ENCODE measurements around the gene AP2B1.

Gene AP2B1

GRCh38 chr17:35728551-35728950 lies 141.4 kb downstream of the AP2B1 start:
- no peak overlapping the region for H3K27ac ChIP-seq
- TF ChIP-seq CTCF (conservative IDR thresholded peaks at IDR 0.05), result no peak
- no peak for TF ChIP-seq ZFX (IDR thresholded peaks at IDR 0.05)

GRCh38 chr17:35729405-35729833 lies 142.3 kb downstream of the AP2B1 start:
- TF ChIP-seq ZFX (IDR thresholded peaks at IDR 0.05), result no peak
- no peak for TF ChIP-seq CTCF (conservative IDR thresholded peaks at IDR 0.05)
- H3K27ac ChIP-seq, result no peak overlapping the region

GRCh38 chr17:35730400-35731005 lies 143.4 kb downstream of the AP2B1 start:
- H3K27ac ChIP-seq, result no peak overlapping the region
- TF ChIP-seq ZFX (IDR thresholded peaks at IDR 0.05) (no peak), CTCF (conservative IDR thresholded peaks at IDR 0.05) (no peak)

GRCh38 chr17:35731239-35731916 lies 144.3 kb downstream of the AP2B1 start, which contains the start of gene RASL10B:
RASL10B (plus strand) TSS chr17:35731639; CDS start chr17:35735185, 3,546 bp downstream.
- no peak within 1 kb of the TSS for H3K27ac ChIP-seq

GRCh38 chr17:35731917-35732805 lies 145.0 kb downstream of the AP2B1 start:
- no peak for TF ChIP-seq CTCF (conservative IDR thresholded peaks at IDR 0.05)
- no peak for TF ChIP-seq ZFX (IDR thresholded peaks at IDR 0.05)
- no peak overlapping the region for H3K27ac ChIP-seq

More at GRCh38 chr17:35731239-35731916, 144.3 kb downstream of the AP2B1 start, which contains the start of gene RASL10B:
- TF ChIP-seq ZFX (IDR thresholded peaks at IDR 0.05), result no peak
- TF ChIP-seq CTCF (conservative IDR thresholded peaks at IDR 0.05), result no peak

GRCh38 chr17:35732806-35733136 lies 145.6 kb downstream of the AP2B1 start:
- H3K27ac ChIP-seq, result no peak overlapping the region
- TF ChIP-seq ZFX (IDR thresholded peaks at IDR 0.05) (no peak), CTCF (conservative IDR thresholded peaks at IDR 0.05) (no peak)

GRCh38 chr17:35733366-35733765 lies 146.2 kb downstream of the AP2B1 start:
- H3K27ac ChIP-seq, result no peak overlapping the region
- TF ChIP-seq CTCF (conservative IDR thresholded peaks at IDR 0.05), result no peak
- TF ChIP-seq ZFX (IDR thresholded peaks at IDR 0.05), result no peak
